Limb (tissue), 2 donors: Measurements from ENCODE around the gene TNIP1.

Experiments used
- DNase-seq, 2 donors: peaks; one replicate each; pipeline ENCODE4 v3.0.0-alpha.2; 2016; ENCODE audit errors: extremely low spot score in 2 of 2

TNIP1 gene

DNA sequence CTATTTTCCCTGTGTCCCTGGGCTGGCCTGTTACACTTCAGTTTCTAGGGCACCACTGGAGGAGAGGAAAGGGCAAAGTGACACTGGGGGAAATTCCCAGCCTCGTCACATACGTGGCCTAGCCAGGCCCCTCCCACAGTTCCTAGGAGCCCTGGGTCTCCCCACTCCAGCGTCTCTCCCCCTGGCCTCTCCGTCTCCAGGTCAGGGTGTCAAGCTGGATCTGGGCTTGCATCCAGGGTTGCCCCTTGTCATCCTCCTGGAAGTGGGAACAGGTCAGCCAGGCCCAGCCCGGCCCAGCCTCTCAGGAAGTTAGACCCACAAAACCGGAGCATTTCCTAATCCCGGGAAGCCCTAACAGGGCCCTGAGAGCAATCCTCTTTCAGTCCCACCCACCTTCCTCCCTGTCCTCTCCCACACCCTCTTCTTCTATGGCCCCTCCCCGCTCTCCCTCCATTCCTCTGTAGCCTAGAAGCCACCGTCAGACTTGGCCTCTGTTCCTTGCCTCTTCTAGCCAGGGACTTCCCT, 4.7 kb upstream of the TNIP1 start:
- DNase-seq: no peak

DNA sequence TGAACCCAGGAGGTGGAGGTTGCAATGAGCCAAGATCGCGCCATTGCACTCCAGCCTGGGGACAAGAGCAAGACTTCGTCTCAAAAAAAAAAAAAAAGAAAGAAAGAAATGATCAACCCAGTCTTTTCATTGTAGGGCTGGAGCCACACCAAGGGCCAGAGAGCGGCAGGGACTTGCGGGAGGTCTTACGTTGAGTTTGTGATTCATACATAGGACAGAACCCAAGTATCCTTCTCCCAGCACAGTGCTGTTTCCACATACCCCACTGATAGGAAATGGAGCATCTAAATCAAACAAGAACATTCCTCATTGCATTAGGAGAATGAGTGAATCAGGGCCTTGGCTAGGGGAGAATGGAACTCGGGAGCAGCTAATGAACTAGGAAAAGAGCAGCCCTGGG, 3.5 kb upstream of the TNIP1 start:
- DNase-seq: no peak

DNA sequence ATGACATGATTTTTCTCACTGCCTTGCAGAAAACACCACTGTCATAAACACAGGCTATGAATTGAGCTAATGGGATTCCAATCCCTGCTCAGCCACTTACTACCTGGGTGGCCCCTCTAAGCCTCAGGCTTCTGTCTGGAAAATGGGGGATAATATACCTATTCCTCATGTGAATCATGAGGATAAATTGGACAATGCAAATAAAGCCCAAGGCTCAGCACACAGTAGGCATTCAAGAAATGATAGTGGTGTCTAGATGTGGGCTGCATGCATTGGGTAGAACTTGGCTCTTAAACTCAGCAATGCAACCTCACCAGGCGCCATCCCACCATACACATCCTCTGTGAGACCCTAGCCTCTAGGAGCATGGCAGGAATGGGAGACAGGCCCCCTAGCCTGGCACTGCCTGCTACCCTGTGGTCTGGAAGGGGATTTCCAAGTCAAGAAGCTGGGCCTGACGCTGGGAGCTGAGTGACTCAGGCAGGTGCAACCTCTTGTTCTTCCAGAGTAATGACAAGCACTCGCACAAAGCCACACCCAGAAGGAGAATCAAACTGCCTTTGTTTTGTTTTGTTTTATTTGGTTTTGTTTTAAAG, 2.3 kb upstream of the TNIP1 start:
- peak in 1 of 2 donors; percentile 54 for DNase-seq

DNA sequence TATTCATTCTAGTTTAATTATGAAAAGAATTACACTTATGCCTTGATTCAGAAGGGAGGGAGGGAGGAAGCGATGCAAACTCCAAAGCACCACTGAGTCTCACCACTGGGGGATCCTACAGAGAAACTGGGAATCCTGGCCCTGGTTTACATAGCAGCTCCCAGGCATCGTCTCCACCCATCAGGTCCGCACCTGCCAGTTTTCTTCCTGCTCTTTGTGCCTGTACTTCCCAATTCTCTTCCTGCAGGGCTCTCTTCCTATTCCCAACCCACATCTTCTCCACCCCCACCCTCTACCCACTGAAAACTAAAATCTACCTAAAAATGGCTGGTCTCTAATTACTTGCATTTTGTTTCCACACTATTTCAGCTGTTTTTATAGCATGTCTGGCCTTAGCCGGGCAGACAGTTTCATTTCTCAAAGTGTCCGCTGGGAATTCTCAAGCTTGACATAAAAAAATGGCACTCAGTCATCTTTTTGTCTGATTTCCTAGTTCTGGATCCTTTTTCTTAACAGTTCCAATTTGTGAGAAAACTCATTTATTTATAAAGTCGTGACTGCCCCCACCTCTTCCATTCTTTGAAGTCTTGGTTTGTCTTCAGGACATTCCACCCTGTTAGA, 1.6 kb upstream of the TNIP1 start:
- DNase-seq: no peak

DNA sequence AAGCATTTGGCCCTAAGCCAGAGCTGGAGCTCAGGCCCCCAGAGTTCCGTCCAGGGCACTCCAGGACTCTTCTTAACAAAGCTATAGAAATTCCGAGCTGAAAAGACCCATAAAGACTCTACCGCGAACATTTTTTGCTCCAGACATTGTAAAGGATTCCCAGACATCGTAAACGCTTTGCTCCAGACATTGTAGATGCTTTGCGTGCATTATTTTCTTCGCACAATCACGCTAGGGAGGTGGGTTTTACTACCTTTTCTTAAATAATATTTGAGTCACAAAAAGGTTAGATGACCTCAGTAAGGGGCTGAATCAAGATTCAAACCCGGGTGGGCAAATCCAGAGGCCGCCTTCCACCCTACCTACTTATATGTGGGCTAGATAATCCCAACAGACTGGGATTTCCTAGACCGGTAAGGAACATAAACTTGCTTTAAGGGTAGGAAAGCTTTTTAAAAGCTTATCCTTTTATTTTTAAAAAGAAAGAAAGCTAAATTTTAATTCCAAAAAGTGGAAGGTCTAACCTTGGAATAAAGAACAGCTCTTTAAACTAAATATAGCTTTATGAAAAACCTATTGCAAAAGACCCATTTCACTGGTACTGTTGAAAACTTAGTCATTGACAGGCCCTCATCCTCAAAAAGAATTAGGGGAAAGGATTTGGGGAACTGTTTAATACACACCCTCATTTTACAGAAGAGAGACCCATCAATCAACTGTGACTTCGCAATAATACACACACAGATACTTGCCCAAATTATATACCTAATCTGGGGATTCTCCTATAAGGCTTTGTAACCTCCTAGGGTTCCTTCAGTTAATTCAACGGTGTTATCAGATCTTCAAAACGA, 822 bp upstream of the TNIP1 start:
- DNase-seq: no peak

DNA sequence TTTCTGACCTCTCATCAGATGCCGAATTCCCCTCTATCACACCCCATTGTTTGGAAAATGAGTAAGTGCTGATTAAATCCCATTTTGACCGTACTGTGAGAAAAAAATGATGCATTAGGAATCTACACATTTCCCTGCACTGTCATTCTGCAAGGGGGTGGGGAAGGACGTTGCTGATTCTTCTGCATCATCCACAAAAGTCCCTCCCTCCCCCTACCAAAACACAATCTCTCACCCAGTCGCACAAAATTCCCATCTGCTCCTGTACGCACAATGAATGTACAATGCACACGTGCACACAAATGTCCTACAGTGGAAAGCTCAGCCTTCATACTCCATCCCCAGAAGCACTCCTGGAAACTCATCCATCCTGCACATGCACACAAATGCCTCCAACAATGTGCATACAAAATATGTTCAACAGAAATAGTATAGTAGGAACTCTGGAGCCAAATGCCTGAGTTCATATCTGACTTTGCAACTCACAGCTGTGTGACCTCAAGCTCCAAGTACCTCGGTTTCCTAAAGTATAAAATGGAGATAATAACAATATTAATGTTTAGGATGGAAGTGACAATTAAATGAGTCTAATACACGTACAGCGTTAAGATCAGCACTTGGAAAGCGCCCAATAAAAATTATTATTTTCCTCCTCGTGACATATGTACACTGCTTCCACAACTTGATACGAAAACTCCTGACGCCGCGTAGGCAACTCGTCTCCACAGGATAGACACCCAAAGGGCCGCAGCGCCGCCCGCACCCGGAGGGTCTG, 809 bp downstream of the TNIP1 start:
- DNase-seq: no peak

DNA sequence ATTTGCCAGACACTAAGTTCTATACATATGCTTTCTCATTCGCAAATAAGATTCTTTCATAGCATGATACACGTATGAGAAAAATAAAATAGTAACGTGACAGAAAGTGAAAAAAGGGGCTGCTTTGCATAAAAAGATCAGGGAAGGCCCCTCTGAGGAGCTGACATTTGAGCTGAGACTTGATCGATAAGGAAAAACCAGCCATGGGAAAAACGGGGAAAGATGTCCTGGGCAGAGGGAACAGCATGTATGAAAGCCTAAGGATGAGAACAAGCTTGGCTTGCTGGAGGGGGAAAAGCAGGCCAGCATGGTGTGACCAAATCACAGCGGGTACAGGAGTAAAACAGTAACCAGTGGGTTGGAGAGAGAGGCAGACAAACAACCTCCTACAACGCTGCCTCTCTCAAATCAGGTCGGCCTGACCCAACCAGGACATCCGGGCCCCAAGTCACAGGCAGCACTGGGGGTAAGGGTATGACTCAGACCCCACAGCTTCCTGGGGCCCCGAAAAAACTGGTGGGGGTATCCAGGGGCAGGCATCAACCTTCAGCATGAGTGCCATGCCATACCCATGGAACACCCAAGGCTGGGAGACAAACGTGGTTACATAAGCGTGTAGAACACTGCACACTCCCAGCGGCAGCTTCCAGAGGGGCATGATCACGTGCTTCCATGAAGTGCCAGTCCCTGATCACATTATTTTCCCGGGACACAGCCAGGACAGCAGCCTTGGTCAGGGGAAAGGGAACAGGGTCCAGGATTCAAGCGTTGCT, 2.2 kb downstream of the TNIP1 start:
- no peak for DNase-seq

DNA sequence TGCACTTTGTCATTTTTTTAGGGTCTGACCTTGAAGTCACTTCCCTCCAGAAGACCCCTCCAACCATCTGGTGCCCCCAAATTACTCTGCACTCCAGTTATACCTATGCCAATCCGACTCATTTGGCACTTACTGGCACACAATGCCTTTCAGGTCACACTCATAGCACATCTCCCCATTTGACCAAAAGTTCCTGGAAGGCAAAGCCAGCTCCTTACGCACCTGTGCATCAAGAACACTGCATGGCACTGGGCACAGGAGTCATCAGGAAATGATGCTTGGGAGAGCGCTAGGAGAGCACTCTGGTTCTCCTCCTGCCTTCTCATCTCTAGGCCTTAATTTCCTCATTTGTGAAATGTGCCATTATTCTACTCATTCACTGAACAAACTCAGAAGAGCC, 2.9 kb downstream of the TNIP1 start:
- no peak for DNase-seq

DNA sequence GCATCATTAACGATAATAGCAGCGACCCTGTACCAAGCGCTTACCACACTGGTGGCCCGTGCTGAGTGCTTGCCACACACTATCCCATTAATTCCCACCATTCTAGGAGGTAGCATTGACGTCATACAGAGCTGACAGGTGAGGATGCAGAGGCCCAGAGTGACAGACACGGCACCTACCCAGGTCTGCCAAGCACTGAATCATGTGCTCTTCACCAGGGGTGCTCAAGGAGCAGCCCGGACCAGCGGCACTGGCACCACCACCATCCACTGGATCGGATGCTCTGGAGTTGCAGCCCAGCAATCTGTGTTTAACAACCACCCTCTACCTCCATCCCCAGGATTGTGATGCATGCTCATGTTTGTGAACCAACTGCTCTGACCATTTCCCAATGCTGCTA, 3.4 kb downstream of the TNIP1 start:
- DNase-seq: no peak

DNA sequence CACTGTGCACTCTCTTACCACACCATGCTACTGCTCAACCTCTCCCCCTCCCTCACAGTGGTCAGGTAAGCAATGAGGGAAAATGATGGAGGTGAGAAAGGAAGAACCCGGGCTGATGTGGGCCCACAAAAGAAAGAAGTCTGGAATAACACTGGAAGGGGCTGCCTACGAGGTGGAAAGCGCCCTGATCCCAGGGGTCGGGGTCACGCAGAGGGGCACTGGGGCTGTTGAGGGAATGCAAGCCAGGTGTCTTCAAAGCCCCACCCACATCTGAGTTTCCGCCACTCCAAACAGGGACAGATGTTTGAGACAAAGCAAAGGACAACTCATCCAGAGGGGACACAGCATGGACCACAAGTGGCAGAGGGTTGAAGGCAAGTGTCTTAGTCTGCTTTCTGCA, 4.2 kb downstream of the TNIP1 start:
- no peak for DNase-seq

DNA sequence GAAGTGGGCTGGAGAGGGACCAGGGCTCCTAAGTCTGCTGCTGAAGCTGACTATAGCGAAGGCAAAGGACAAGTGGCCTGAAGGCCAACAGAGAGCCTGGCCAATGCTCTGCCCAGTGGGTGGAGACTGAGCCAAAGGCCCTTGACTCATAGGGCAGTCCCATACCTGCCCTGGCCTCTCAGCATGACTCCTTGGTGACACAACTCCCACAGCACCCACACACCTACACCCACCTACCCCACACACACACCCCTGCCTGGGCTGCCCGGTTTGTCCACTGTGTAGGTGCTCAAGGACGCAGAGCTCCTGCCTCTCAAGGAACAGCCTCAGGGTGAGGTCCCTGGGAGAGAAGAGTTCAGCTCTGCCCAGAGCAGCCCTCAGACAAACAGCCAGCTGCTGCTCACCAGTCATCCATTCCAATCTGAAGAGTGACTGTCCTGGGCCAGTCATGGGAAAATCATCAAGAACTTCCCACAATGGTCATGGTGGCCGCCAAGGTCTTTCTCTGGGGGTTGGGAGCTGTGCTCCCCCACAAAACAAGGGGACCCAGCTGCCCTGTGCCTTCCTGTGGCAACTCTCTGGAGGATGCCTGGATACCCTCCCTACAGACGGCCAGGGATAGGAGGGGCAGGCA, 5.0 kb downstream of the TNIP1 start:
- DNase-seq: no peak

DNA sequence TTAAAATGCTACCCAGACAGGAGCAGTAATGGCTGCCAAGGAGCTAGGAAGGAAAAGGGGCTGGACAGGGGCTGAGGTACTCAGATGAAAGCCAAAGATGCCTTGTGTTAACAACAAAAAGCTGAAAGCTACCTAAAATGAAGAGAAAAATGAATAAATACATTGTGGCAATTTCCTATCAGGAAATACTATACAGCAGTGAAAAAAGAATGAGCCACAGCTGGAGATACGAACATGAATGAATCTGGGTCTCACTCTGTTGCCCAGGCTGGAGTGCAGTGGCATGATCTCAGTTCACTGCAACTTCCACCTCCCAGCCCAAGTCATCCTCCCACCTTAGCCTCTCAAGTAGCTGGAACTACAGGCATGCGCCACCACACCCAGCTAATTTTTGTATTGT, 6.3 kb downstream of the TNIP1 start:
- DNase-seq: no peak

DNA sequence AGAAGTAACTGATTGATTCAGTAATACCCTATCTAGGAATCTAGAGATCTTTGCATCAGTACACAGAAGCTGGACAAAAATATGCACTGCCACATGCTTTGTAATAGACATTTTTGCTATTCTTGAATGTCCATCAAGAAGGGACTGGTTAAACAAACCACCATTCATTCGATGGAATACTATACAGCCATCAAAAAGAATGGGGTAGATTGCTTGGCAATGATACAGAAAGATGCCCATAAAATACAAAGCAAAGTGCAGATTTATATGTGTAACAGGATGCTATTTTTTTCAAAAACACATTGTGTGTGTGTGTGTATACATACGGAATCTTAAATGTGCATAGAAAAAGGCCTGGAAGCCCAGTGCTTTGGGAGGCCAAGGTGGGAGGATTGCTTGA, 7.6 kb downstream of the TNIP1 start:
- DNase-seq: no peak

DNA sequence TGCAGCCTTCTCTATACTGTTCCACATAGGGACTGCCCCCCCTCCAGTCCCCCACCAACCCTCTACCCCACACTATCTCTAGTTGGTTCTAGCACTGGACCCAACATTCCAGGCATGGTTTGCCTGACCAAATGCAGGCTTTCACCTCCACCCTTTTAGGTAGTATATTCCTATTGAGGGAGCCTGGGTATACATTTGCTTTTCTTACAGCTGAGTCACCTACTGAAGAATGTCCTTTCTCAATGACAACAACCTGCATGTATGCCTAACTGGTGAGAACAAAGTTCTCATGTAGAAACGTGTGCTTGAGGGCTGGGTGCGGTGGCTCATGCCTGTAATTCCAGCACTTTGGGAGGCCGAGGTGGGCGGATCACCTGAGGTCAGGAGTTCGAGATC, 8.2 kb downstream of the TNIP1 start:
- no peak for DNase-seq

DNA sequence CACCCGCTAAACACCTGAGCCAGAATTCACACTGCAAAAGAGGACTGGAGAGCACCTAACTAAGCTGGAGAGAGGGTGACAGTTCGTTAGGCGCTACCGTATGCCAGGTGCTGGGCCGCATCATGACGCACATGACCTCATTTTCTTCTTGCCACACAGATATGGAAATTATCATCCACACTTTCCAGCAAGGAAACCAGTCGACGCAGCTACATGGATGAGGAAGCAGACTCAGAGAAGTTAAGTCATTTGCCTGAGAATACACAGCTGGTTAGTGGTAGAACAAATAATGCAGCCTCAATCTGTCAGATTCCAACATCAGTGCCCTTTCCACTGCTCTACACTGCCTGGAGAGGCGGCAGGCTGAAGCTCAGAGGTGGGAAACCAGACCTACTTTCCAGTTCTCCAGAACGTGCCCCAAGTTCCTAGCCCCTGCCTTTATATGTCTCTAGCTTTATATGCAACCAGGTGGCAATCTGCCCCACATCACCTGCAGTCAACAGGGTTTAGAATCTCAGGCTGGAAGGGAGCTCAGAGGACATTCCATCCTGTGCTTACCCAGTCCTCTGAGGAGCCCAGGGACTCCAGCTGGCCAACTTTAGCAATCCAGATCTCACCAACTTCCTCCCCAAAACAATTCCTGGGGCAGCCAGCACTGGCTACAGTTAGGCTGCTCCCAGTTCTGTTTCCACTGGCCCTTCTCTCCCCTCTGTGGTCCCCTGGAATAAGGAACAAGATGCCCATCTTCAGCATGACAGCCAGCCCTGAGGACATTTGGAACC, 8.8 kb downstream of the TNIP1 start:
- DNase-seq: no peak

DNA sequence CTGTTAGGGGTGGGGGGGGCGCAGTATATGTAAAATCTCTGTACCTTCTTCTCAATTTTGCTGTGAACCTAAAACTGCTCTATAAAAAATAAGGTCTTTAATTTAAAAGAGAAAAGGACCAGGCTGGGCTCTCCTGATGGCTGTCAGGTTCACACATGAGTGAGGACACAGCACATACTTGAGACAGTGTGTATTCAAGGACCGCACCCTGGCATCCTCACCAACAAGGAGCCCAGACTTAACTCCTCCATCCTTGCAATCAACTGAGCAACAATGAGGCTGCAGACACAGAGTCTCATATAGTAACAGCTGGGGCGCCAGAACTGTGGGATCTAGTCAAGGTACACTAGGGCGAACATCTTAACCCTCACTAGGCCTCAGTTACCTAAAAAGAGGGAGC, 9.8 kb downstream of the TNIP1 start:
- DNase-seq: no peak

DNA sequence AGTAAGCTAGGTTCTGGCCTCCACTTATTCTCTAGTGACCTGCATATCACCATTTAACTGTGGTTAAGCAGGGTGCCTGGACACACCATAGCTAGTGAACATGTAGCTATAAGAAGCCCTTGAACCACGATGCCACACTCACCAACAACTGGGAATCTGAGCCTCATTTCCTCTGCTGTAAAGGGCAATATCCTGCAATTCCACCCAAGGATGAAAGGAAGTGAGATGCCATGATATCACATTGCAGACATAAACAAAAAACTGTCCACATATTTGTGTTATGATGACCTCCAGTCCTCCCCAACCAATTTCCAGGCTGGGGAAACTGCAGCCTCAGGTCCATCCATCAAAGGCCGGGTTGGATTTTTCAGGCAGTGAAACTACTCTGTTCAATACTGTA, 10.4 kb downstream of the TNIP1 start:
- no peak for DNase-seq

DNA sequence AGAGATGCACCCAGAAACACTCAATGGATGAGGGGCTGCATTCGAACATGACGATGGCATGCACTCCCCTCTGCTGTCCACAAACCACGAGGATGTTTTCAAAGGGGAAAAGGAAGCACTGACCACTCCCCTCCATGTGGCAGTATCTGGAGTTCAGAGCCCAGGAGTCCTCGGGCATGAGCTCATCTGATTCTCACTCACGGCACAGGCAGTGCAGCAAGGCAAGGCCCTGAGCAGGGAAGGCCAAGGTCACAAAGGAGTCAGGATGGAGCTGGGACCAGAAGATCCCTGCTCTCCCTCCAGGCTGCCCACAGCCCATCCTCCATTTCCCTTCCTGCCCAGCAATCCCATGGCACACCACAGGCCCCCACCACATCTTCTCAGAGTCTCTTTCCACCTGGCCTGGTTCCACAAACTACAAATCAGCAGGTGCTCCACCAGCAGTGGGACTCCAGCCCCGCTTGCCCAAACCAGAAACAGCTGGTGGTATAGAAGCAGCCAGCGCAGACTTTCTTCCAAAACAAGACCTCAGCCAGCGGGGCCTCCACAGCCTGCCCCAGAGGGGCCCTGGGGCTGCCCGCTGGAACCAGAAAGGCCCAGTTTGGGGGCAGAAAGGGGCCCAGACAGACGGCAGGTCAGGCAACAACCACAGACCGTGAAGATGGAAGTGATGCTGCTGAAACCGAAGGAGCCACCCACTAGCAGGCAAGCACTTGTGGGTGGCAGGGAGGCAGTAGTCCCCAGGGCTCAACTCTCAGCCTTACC, 12.2 kb downstream of the TNIP1 start:
- peak; percentile 42 to 64 for DNase-seq
